SKM-1 treated with dmso at 0.1 percent for 144 hours (cell line): ENCODE measurements around the gene CDH16.
"Not testable (repeated sequence)": the region's sequence is repeated elsewhere in the genome, so short reads cannot be mapped to it uniquely, and the experiment has no call there.

Experiments used
- DNase-seq: peaks from one replicate; lab custom pipeline; 2025; ENCODE audit not compliant: unreplicated experiment; lab: John Stamatoyannopoulos, UW

CDH16 gene

GRCh38 chr16:66898207-66898606 is 20.5 kb downstream of the CDH16 start:
- DNase-seq, result no peak

GRCh38 chr16:66896682-66897081 is 22.0 kb downstream of the CDH16 start:
- DNase-seq, result not testable (repeated sequence)

- DNase-seq, result no peak
Observed at GRCh38 chr16:66895999-66896398, 22.7 kb downstream of the CDH16 start.

DNA sequence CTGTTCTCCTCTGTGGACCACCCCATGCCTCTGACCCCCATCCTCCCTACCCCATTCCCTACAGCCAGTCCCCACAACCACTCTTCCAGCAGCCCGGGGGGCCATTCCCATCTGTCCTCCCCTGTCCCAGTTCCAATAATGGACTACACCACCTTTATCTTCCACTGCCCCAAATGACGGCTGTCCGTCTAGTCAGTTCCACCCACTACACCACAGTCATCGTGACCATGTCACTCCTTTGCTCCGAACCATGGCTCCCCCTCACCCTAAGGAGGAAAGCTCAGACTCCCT is 23.1 kb downstream of the CDH16 start:
- no peak for DNase-seq

DNA sequence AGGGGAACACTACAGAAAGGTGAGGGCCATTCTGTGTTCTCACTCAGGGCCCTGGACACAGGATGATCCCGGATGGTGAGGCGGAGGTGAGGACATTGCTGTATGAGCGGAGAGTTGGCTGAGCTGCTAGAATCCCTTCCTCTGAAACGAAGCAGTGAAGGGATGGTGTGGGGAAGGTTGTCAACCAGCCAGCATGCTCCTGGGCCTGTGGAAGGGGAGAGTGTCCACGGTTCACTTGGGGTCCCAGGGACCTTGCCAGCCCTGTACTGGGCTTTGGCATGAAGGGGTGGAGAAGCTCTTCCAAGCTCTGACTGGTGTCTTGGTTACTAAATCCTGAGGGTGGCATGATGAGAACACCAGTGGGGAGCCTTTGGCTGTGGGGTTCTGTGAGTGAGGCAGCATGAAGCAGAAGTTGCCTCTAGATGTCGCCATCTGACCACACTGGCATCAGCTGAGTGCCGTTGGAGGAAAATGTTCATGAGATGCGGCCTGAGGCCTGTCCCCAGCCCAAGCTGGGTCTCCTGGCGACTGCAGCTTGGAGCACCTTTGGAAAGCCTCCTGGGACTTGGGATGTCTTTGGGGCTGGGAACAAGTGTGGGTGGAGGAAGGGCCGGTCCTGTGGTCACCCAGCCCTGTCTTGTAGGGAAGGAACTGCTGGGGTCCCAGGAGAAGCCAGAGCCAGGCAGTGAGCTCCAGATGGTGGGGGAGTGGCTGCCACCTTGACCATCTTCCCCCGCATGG is 23.6 kb downstream of the CDH16 start:
- DNase-seq, result peak; percentile 52

DNA sequence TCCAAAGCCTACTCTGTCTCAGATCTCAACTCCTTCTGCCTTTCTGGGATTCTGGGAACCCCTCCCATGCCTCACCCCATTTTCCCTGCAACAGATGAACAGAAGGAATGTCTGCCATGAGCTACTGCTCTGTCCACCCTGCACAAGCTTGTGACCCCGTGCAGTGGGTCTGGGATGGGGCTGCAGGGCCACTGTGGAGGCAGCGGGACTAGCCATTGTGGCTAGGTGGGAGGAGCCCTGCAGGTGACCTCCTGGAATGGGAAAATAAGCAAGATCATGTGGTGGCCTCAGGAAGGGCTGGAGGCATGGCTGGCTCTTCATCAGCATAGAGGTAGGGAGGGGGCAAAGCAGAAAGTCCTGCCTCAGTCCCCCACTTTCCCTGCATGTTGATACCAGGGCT is 24.6 kb downstream of the CDH16 start:
- DNase-seq, result no peak

GRCh38 chr16:66891797-66892196 is 26.9 kb downstream of the CDH16 start:
- no peak for DNase-seq

GRCh38 chr16:66891360-66891759 is 27.3 kb downstream of the CDH16 start:
- DNase-seq, result no peak

DNA sequence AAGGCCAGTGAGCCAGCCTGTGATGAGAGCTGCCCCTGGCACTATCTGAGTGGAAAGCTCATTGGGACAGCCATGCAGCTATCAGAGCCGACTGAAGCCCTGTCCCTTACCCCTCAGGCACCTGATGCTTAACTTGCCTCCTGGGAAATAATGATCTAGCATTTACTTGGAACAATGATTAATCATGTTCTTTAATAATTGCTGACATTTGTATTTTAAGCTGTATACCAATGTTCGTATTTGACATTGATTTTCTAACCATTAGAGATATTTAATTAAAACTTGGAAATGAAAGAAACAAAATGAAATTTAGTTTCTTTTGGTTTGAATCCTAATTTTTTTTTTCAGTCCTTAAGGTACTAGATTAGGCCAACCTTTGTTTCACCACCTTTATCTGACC is 27.9 kb downstream of the CDH16 start:
- no peak for DNase-seq

DNA sequence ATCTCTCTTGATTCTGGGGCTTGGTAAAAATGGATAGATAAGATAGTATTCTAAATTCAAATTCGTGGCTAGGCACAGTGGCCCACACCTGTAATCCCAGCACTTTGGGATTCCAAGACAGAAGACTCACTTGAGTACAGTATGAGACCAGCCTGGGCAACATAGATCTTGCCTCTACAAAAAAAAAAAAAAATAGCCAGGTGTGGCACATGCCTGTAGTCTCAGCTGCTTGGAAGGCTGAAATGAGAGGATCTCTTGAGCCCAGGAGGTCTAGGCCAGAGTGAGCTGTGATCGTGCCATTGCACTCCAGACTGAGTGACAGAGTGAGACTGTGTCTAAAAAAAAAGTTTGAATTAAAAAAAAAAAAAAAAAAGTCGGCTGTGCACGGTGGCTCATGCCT is 29.1 kb downstream of the CDH16 start:
- no peak for DNase-seq

DNA sequence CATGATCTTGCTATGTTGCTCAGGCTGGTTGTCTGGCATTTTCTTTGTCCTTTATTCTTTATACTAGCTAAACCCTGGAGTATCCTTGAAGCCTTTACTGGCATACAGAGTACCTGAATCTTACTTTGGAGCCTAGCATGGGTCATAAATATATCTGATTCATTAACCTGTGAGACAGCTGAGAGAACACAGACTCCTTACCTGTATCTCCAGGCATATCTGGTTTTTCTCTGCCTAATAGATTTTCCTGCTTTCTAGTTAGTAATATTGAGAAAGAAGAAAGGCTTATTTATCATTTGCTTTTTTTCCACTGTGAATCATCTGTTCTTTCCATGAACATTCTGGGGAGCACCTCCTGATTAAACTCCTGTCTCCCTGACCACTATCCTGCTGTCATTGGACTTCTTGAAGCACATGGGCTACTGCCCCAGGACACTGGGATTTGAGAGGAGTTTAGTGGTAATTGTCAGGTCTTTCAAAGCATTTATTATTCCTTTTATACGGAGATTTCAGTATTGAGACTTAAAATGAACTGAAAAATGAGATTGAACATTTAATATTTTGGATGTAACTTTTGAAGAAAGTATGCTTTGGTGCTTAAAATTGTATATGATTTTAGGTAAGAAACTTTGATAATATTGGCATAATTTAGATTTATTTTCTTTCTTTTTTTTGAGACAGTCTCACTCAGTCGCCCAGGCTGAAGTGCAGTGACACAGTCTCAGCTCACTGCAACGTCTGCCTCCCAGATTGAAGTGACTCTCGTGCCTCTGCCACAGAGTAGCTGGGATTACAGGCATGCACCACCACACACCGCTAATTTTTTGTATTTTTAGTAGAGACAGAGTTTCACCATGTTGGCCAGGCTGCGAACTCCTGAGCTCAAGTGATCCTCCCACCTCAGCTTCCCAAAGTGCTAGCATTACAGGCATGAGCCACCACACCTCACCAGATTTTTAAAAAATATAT is 29.8 kb downstream of the CDH16 start:
- DNase-seq, result no peak

GRCh38 chr16:66886914-66887313 is 31.8 kb downstream of the CDH16 start:
- no peak for DNase-seq

DNA sequence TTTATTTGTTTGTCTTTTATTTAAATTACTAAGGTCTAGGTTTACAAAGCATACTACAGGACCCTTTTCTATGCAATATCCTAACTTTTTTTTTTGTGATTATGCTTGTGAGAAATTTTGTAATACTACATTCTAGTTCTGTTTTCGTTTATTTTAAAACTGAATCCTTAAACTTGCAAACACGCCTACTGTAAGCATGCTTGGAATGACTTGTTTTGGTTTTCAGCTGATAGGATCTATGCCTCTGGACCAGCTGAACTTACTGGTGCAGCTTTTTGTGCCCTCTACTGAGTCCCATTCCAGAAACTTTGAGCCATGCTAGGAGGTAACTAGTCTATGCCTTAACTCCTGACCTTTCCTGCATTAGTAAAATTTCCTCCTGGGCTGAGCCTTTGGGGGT is 32.4 kb downstream of the CDH16 start:
- DNase-seq, result no peak

- no peak for DNase-seq
Observed at GRCh38 chr16:66885491-66885890, 33.2 kb downstream of the CDH16 start.

DNA sequence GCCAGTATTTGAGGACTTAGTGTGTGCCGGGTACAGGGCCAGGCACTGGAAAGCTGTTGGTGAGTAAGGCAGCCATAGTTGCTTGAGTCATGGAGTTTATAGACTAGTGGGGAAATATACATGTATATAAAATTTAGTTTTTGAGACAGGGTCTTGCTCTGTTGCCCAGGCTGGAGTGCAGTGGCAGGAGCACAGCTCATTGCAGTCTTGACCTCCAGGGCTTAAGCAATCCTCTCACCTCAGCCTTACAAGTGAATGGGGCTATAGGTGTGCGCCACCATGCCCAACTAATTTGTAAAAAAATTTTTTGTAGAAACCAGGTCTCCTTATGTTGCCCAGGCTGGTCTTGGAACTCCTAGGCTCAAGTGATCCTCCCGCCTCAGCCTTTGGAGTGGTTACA is 36.0 kb downstream of the CDH16 start:
- no peak for DNase-seq

DNA sequence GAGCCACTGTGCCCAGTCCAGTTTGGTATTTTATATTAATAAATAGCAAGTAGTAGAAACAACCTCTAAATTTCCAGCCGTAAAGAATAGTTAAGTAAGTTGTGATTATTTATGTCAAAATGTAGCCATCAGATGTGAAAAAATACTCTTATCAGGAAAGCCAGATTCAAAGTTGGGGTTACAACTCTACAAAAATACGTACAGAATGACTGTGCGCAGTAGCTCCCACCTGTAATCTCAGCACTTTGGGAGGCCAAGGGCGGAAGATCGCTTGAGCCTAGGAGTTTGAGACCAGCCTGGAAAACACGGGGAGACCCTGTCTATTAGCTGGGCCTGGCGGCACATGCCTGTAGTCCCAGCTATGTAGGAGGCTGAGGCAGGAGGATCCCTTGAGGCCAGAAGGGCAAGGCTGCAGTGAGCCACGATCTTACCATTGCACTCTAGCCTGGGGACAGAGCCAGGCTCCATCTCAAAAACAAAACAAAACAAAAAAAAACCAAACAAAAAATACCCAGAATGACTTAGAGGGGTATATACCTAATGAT is 36.6 kb downstream of the CDH16 start:
- DNase-seq, result no peak

DNA sequence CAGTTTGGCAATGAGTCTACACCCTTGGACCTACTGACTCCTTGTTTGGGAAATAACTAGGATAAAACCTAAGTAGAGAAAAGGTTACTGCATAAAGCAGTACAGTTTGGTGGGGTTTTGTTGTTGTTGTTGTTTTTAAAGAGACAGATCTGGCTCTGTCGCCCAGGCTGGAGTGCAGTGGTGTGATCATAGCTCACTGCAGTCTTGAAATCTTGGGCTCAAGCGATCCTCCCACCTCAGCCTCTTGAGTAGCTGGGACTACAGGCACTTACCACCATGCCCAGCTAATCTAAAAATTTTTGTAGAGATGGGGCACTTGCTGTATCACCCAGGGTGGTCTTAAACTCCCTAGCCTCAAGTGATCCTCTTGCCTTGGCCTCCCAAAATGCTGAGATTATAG is 37.1 kb downstream of the CDH16 start:
- no peak for DNase-seq

DNA sequence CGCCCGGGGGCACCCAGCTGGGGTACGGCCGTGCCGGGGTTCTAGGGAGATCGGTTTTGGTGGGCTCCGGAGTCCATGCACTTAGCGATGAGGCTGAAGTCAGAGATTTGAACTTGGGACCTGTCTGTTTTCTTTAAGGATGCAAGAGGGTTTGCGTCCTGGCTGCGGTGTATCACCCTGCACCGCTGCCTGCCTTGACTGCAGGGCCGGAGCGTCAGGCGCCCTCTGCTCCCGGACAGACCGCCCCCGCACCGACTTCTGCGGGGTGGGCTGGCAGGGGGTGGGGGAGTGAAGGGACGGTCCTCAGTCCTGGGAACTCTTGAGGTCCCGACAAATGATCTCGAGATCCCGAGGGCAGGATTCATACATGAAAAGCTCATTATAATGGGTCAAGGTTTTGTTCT is 37.7 kb downstream of the CDH16 start:
- no peak for DNase-seq

- DNase-seq, result peak; percentile 81
Observed at GRCh38 chr16:66880288-66881013, 38.2 kb downstream of the CDH16 start, which contains the start of gene PDP2. PDP2 (plus strand) TSS chr16:66880515; CDS start chr16:66884285, 3,770 bp downstream.

GRCh38 chr16:66878067-66878466 is 40.6 kb downstream of the CDH16 start:
- DNase-seq, result peak; percentile 74

- no peak for DNase-seq
Observed at GRCh38 chr16:66874079-66874775, 44.5 kb downstream of the CDH16 start.
